HG02981 (cell line): ENCODE data around the gene SGCD.
"Not testable (repeated sequence)": the region's sequence is repeated elsewhere in the genome, so short reads cannot be mapped to it uniquely, and the experiment has no call there.

Source experiments
- ATAC-seq: cut with Tn5 transposase; IDR thresholded peaks from one replicate; pipeline ENCODE4 v1.9.1; 2021; ENCODE audit warnings: mild to moderate bottlenecking, moderate library complexity; ENCODE audit not compliant: unreplicated experiment

The SGCD gene

DNA sequence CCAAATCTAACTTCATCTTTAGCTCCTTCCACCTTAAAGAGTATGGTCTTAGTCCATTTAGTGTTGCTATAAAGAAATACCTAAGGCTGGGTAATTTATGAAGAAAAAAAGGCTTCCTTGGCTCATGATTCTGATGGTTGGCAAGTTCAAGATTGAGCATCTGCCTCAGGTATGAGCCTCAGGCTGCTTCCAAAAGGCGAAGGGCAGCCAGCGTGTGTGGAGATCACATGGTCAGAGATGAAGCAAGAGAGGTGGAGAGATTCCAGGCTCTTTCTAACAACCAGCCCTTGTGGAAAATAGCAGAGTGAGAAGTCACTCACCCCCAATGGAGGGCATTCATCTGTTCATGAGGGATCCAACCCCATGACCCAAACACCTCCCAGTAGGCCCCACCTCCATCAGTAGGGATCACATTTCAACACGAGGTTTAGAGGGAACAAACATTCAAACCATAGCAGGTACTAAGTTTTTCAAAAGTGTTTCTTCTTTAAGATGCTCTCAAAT, 225.9 kb downstream of the SGCD start:
- no peak for ATAC-seq

DNA sequence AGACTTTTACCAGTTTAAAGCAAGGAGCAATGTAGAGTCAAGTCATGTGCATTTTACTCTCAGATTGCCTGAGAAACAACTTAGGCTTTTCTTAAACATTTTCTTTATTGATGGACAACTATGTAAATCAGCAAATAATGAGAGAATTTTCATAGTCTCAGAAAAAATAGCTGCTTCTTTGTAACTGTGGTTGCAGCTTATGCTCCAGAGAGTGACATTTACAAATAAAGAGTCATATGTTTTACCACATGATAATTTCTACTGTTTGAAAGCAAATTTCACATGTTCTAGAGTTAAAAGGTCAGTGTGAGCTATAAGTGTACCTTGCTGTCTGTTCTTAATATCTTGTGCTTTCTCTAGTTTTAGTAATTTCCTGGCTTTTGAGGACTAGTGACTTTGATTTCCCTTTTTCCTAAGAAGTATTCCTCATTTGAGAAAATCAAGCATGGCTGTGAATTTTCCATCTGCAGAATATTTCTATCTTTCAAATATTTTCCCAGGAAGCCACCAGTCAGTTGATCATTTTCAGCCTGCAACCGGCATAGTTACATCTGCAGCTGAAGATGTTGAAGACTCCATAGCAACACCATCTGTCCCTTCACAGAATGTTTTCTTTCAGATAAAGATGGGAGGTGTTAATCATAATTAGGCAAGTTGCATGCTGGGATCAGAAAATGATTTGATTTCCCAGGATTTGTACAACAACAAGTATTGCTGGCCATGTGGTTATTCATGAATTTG, 229.9 kb downstream of the SGCD start:
- no peak for ATAC-seq

DNA sequence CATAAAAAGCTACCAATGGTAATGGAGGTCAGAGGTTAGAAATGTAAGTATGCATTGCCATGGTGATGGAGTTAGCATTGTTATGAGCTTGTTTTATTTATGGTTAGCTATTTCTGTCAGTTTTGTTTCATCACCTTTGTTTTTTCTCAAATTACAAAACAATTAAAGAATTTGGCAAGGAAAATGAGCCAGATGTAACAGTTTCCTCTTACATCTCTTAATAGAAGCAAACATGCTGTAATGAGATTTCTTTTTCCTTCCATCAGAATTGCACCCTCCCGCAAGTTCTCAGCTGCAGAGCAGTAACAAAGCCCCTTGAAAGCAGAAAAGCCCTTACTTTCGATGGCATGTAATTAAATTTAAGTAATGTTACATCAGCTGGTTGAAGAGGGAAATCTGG, 233.0 kb downstream of the SGCD start:
- ATAC-seq, result no peak

DNA sequence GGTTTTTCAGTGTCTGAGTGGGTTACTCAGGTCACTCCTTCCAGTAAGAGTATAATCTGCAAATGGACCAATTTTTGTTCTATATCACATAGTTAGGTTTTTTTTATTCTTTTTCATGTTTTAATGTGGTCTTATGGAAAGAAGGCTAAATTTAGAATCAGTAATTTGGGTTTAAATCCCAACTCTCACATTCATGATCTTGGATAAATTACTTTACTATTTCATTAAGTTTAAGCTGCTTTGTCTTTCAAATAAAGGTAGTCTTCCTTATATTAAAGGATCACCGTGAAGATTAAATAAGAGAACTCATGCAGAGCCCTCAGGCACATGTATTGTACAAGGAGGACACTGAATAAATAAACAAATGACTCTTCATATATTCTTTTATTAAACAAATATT, 234.7 kb downstream of the SGCD start:
- no peak for ATAC-seq

DNA sequence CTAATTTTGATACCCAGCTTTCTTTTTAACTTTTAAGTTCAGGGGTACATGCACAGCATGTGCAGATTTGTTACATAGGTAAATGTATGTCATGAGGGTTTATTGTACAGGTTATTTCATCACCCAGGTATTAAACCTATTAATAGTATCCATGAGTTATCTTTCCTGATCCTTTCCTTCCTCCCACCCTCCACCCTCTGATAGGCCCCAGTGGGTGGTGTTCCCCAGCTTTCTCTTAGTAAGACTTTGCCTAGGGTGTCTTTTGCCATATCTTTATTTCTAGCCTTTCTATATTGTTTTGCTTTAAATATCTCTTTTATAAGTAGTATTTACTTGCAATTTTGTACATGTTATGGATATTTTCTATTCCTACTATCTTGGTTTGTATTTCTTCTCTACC, 243.7 kb downstream of the SGCD start:
- ATAC-seq, result no peak

DNA sequence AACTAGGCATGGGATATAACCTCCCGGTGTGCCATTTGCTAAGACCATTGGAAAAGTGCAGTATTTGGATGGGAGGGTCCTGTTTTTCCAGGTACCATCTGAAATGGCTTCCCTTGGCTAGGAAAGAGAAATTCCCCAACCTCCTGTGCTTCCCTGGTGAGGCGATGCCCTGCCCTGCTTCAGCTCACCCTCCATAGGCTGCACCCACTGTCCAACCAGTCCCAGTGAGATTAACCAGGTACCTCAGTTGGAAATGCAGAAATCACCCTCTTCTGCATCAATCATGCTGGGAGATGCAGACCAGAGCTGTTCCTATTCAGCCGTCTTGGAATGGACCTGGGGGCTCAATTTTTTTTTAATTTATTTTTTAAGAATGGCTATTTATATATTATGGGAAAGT, 254.8 kb downstream of the SGCD start:
- ATAC-seq, result no peak

DNA sequence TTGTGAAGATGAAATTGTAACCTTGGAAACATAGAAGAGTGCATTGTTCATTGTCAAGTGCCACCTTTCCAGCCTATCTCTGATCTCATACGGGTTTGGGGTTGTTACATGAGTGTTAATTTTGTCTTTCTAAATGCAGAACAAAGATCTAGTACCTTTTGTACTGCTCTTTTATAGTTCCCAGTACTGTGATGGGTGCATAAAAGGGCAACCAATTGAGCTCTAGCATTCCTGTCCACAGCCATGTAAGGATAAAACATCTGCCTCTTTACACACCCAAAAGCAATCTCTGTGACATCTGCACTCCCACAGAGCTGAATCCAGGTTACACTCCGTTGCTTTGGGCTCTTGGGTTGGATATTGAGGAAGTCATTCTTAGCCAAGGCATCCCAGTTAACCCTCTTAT, 255.2 kb downstream of the SGCD start:
- no peak for ATAC-seq

DNA sequence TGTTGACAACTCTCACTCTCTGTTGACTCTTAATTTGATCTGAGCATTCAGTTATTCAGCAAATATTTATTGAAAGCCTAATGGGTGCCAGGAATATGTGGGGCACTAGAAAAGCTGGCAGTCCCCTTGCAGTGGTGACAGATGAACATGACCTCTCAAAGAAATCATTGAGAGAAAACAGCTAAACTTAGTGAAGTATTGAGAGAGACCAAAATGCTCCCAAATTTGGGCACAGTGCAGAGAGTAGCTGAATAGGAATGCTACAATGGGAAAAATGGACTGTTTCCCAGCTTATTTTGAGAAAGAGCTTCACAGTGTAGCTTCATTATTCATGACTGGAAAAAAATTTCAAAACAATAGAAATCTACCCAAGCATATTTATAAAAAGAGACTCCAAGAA, 257.9 kb downstream of the SGCD start:
- ATAC-seq, result no peak

DNA sequence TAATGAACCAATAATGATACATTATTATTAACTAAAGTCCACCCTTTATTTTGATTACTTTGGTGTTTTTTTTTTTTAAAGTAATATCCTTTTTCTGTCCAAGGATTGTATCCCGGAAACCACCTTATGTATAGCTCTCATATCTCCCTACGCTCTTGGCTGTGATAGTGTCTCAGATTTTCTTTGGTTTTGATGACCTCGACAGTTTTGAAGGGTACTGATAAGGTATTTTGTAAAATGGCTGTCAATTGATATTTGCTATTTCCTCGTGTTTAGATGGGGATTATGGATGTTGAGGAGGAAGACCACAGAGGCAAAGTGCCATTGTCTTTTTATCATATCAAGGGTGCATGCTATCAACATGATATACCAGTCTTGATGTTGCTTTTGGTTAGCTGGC, 259.0 kb downstream of the SGCD start:
- ATAC-seq, result no peak

DNA sequence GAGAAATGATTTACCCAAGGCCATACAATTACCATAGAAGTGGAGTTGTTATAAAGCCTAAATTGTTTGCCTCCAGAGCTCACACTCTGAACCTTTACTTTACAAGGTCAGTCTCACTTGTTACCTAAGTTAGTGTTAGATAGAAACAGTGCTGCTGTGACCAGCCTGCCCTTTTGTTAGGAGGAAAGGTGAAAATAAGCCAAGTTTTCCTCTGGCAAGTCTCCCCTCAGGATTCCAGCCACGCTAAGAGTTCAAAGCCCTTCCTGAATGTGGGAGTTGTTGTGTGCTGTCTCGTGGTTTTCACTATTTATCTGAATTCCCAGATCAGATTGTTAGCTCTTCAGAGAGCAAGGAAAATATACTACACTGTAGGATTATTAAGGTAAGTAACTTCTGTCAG, 260.0 kb downstream of the SGCD start:
- no peak for ATAC-seq

DNA sequence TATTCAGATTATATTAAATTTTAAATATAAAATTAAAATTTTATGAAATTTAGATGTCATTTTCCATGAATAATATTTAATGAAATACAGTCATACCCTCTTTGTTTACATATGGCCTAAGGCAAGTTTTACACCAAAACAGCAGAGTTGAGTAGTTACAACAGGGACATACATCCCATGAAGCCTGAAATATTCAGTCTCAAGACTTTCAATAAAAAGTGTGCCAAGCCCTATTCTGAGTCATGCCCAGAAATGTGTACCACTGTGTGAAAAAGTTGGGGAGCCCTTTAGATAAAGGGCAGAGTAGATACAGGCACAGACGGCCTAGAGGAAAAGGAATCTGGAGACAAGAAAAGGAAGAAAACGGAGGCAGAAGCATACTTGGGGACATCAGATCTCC, 261.3 kb downstream of the SGCD start:
- no peak for ATAC-seq

DNA sequence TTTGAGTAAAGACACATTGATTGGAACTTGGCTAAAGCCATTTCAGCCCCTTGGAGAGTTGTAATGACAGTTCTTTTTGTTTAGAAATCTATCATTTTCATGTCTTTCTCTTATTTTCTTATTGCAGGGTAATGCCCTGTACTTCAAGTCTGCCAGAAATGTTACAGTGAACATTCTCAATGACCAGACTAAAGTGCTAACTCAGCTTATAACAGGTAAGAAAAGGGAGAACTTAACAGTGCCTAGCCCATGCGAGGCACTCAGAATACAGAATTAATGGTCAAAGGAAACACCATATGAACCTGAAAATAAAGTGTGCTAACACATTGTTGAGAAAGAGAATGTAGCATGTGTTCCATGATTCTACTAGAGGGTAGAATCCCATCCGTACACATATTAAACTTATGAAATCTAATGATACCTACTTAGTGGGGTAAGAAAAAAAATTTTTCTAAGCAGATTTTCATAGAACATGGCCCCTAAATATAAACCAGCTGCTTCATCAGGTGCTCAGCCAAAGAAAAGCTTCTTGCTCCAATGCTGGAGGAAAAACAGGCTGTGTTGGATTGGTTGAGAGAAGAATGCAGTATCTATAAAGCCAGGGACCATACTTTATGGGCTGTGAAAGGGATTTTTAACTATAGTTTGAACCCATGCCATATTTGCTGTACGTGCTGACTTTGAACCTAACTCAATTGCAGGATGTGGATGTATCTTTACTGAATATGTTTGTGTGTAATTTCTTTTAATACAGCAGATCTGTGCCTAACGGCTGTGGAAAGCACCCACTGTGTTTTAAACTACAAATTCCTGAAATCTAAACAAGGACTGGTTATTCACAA, 262.4 kb downstream of the SGCD start:
- ATAC-seq, result no peak

DNA sequence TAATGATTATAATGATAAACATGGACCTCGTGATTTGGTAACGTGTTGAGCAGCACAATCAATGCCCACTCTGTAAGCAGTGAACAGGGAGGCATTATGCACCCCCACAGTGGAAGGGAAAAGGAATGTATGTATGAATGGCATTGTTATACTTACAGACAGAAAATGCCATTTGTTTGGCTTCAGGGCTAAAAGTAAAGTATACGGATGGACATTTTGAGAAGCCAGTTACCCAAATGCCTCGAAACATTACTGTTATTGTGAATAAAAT, 262.9 kb downstream of the SGCD start:
- ATAC-seq, result no peak

DNA sequence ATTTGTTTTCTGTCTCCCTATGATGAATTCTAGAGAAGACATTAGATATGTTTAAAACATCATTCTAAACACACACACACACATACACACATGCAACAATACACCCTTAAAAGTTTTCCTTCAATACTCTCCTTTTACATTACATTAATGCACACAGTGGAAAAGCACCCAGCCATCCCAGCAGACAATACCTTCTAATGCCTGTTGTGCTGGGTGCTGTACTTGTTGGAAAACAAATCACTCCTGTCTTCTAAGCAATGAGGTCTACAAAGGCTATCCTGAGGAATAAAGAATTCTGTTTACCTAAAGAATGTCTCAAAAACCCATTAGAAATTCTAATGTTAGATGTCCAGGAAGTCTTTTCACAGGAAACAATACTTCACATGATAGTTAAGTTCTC, 264.0 kb downstream of the SGCD start:
- no peak for ATAC-seq

DNA sequence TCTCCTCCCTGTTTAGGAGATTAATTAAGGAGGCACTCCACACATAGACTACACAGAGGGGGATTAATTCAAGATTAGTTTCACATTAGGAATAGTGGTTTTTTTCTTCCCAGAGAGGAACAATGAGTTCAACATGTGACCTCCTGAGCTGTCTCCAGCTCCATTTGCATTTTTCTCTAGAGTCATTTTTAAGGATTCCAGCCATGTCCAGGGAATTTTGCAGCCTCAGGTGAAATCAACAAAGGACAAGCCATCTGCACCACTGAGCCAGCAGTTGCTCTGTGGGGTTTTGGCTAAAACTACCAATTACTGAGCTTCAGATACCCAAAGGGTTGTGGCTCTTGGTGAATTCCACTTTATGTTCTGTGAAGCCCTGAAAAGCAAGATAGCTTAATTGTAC, 264.7 kb downstream of the SGCD start:
- no peak for ATAC-seq

DNA sequence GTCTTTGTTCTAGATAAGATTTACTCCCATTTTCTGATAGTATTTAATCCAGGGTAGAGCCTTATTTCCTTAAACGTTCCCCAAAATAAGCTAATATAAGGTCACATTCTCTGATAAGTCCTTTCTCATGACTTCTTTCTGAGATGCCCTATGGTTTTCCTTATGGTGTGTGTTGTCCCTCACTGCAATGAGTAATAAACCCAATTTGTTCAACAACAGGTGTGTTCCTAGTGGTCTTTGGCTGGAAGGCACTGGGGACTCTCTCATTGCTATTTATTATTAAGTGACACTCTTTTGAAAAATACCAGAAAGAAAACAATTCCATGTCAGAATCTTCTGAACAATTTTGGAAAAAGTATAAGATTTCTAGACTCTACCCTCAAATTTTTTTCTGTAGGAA, 266.6 kb downstream of the SGCD start:
- ATAC-seq, result no peak

DNA sequence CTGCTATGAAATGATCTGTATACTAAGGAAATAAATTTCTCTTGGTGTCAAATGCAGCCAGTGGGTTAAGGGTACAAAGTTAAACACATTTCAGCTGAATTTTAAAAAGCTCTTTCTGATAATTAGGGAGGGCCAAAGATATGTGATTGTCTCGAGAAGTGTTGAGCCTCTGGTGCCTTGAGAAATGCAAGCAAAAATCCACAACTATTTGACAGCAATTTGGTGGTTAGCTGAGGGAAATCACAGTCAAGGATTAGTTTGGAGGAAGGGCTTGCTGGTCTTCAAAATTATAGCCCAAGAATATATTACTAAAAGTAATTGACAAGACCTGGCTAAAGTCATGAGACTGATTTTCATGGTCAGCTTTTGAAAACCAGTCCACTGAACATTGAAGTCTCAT, 267.4 kb downstream of the SGCD start:
- no peak for ATAC-seq

DNA sequence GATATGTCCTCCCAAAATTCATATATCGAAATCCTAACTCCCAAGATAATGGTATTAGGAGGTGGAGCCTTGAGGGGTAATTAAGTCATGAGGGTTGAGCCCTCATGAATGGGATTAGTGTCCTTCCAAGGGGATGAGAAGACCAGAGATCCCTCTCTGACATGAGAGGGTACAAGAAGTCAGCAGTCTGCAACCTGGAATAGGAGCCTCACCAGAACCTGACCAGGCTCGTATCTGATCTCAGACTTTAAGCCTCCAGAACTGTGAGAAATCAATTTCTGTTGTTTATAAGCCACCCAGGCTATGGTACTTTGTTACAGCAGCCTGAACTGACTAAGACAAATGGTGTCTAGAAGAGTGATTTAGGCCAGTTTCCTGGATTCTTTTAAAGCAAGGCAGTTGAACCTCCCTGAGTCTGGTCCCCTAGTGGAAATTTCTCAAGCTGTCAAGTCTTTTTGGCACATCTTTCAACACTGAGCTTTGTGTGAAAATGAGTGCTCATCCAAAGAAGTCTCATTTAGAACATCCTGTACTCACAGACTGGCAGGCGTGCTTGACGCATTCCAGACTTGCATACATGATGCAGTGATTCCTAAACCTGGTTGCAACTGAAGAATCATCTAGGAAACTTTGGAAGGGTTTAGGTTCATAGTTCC, 268.3 kb downstream of the SGCD start:
- no peak for ATAC-seq

DNA sequence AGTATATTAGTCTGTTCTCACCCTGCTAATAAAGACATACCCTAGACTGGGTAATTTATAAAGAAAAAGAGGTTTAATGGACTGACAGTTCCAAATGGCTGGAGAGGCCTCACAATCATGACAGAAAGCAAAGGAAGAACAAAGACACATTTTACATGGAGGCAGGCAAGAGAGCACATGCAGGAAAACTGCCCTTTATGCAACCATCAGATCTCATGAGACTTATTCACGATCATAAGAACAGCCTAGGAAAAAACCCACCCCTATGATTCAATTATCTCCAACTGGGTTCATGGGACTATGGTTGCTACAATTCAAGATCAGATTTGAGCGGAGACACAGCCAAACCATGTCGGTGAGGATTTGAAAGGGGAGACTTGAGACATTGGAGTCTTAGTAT, 270.3 kb downstream of the SGCD start:
- no peak for ATAC-seq

DNA sequence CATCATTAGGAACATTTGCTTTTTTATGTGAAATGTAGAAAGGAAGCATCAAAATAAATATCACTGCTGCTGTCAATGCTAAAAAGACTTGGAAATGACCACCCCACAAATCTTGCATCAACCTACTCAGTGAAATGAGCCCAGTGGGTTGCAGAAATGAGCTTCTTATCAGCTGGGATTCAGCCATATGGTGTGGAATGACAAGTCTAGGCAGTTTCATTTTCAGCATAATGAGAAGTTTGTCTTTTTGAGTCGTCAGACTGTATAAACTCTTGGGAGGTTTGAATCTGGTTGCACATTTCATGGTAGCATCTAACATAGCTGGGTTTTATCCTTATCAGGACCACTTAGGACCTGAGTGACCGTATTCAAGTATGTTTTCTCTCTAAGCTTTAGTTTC, 272.0 kb downstream of the SGCD start:
- ATAC-seq, result no peak

DNA sequence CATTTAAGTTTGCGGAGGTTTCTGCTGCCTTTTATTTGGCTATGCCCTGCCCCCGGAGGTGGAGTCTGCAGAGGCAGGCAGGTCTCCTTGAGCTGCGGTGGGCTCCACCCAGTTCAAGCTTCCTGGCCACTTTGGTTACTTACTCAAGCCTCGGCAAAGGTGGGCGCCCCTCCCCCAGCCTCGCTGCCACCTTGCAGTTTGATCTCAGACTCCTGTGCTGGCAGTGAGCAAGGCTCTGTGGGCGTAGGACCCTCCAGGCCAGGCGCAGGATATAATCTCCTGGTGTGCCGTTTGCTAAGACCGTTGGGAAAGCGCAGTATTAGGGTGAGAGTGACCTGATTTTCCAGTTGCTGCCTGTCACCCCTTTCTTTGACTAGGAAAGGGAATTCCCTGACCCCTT, 283.6 kb downstream of the SGCD start:
- not testable (repeated sequence) for ATAC-seq

DNA sequence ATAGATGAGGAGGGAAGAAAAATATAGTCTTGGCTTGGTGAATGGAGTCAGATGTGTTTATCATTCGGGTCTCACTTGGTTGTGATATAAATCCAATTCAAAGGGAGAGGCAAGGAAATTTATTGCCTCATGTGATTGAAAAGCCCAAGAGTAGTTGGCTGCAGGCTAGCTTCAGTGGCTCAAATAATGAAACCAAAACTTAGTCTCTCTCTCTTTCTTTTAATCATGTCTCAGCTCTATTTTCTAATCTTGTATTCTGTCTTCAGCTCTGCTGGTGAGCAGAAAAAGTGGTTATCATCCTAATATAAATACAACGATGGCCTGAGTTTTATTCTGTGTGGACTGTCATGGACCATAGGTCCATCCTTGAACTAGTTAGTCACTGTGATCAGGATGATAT, 288.9 kb downstream of the SGCD start:
- ATAC-seq, result no peak
